A549 treated with Mapracorat at 1 μM for 4 hours (cell line): Measurements from ENCODE around the gene PRRC2A. TPM values are rescaled to one million over a fixed set of nuclear protein-coding genes. Genes with fewer than 3 reads are reported as not detected.

Experiments used
- total RNA-seq: library from RNA; stranded (reverse); fragments of 200-300 nt; extraction: Qiagen RNA extraction; gene quantifications from 5 replicates; pipeline ENCODE4 v1.2.3, GENCODE V29; 2022

The PRRC2A gene
- total RNA-seq, 1 experiment from 2014 or later: 84.8 TPM

Other genes with a start within 250 kb of the PRRC2A start
- gene MICA, start 217.1 kb upstream of the PRRC2A start, total RNA-seq: 26.9 to 30.3 TPM (median 28.5 TPM) in 5 replicates
- 6.0 to 8.1 TPM (median 7.5 TPM) in 5 replicates for gene MICB, start 122.6 kb upstream of the PRRC2A start, total RNA-seq
- gene MCCD1, start 91.8 kb upstream of the PRRC2A start, total RNA-seq: not detected in 5 replicates
- 336 to 391 TPM (median 386 TPM) in 5 replicates for gene DDX39B, start 78.7 kb upstream of the PRRC2A start, total RNA-seq
- gene ATP6V1G2, start 74.1 kb upstream of the PRRC2A start, total RNA-seq: 0.35 to 0.98 TPM (median 0.50 TPM) in 5 replicates
- 9.0 to 12.4 TPM (median 11.7 TPM) in 5 replicates for gene NFKBIL1, start 73.1 kb upstream of the PRRC2A start, total RNA-seq
- gene LTA, start 48.4 kb upstream of the PRRC2A start, total RNA-seq: 0.10 to 0.16 TPM (median 0.12 TPM) in 3 of 5 replicates, not detected in the others
- 0.07 to 0.15 TPM (median 0.14 TPM) in 3 of 5 replicates, not detected in the others for gene TNF, start 45.1 kb upstream of the PRRC2A start, total RNA-seq
- 0.35 to 0.88 TPM (median 0.51 TPM) in 5 replicates for gene LTB, start 38.3 kb upstream of the PRRC2A start, total RNA-seq
- 0.16 to 0.36 TPM in 2 of 5 replicates, not detected in the others for gene LST1, start 34.4 kb upstream of the PRRC2A start, total RNA-seq
- not detected in 5 replicates for gene NCR3, start 27.7 kb upstream of the PRRC2A start, total RNA-seq
- gene AIF1, start 5.5 kb upstream of the PRRC2A start, total RNA-seq: not detected in 5 replicates
- 106 to 148 TPM (median 138 TPM) in 5 replicates for gene BAG6, start 31.9 kb downstream of the PRRC2A start, total RNA-seq
- gene APOM, start 35.2 kb downstream of the PRRC2A start, total RNA-seq: 2.8 to 3.7 TPM (median 2.9 TPM) in 5 replicates
- gene C6orf47, start 40.1 kb downstream of the PRRC2A start, total RNA-seq: 11.1 to 12.4 TPM (median 11.6 TPM) in 5 replicates
- 10.2 to 12.1 TPM (median 11.4 TPM) in 5 replicates for gene GPANK1, start 44.3 kb downstream of the PRRC2A start, total RNA-seq
- 167 to 177 TPM (median 171 TPM) in 5 replicates for gene CSNK2B, start 45.4 kb downstream of the PRRC2A start, total RNA-seq
- 2.1 to 5.7 TPM (median 3.8 TPM) in 5 replicates for gene LY6G5B, start 49.3 kb downstream of the PRRC2A start, total RNA-seq
- 0.92 to 1.6 TPM (median 1.1 TPM) in 5 replicates for gene LY6G5C, start 60.4 kb downstream of the PRRC2A start, total RNA-seq
- 11.3 to 19.8 TPM (median 18.4 TPM) in 5 replicates for gene ABHD16A, start 82.6 kb downstream of the PRRC2A start, total RNA-seq
- gene LY6G6F, start 86.2 kb downstream of the PRRC2A start, total RNA-seq: not detected in 5 replicates
- gene LY6G6D, start 94.6 kb downstream of the PRRC2A start, total RNA-seq: not detected in 5 replicates
- gene LY6G6C, start 101.0 kb downstream of the PRRC2A start, total RNA-seq: 0.21 to 0.24 TPM (median 0.23 TPM) in 3 of 5 replicates, not detected in the others
- not detected in 5 replicates for gene MPIG6B, start 102.7 kb downstream of the PRRC2A start, total RNA-seq
- 28.3 to 32.5 TPM (median 31.8 TPM) in 5 replicates for gene DDAH2, start 108.6 kb downstream of the PRRC2A start, total RNA-seq
- 471 to 496 TPM (median 485 TPM) in 5 replicates for gene CLIC1, start 115.8 kb downstream of the PRRC2A start, total RNA-seq
- gene MSH5, start 119.3 kb downstream of the PRRC2A start, total RNA-seq: 11.8 to 15.5 TPM (median 13.1 TPM) in 5 replicates
- gene SAPCD1, start 141.9 kb downstream of the PRRC2A start, total RNA-seq: 2.6 to 5.2 TPM (median 4.3 TPM) in 5 replicates
- gene VWA7, start 156.6 kb downstream of the PRRC2A start, total RNA-seq: 0.72 to 2.2 TPM (median 1.4 TPM) in 5 replicates
- gene VARS1, start 175.0 kb downstream of the PRRC2A start, total RNA-seq: 45.6 to 60.9 TPM (median 53.8 TPM) in 5 replicates
- 51.0 to 62.8 TPM (median 60.8 TPM) in 5 replicates for gene LSM2, start 186.3 kb downstream of the PRRC2A start, total RNA-seq
- gene HSPA1L, start 194.6 kb downstream of the PRRC2A start, total RNA-seq: 1.3 to 1.8 TPM (median 1.5 TPM) in 5 replicates
- 132 to 252 TPM (median 194 TPM) in 5 replicates for gene HSPA1A, start 194.8 kb downstream of the PRRC2A start, total RNA-seq
- gene HSPA1B, start 207.0 kb downstream of the PRRC2A start, total RNA-seq: 89.4 to 177 TPM (median 151 TPM) in 5 replicates
- 21.6 to 33.6 TPM (median 26.8 TPM) in 5 replicates for gene NEU1, start 242.1 kb downstream of the PRRC2A start, total RNA-seq